GM20431 (cell line): Measurements from ENCODE around the gene SLC35G1.

Source experiments
- in situ Hi-C: fragments of 300-500 bp; cut with MseI, MboI; formaldehyde crosslinking; loops from one replicate; pipeline ENCODE4 v1.15.0; 2020; ENCODE audit warnings: low sequenced_read_pairs; ENCODE audit not compliant: unreplicated experiment

SLC35G1 gene, protein sequence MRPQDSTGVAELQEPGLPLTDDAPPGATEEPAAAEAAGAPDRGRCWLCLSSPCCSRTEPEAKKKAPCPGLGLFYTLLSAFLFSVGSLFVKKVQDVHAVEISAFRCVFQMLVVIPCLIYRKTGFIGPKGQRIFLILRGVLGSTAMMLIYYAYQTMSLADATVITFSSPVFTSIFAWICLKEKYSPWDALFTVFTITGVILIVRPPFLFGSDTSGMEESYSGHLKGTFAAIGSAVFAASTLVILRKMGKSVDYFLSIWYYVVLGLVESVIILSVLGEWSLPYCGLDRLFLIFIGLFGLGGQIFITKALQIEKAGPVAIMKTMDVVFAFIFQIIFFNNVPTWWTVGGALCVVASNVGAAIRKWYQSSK

DNA sequence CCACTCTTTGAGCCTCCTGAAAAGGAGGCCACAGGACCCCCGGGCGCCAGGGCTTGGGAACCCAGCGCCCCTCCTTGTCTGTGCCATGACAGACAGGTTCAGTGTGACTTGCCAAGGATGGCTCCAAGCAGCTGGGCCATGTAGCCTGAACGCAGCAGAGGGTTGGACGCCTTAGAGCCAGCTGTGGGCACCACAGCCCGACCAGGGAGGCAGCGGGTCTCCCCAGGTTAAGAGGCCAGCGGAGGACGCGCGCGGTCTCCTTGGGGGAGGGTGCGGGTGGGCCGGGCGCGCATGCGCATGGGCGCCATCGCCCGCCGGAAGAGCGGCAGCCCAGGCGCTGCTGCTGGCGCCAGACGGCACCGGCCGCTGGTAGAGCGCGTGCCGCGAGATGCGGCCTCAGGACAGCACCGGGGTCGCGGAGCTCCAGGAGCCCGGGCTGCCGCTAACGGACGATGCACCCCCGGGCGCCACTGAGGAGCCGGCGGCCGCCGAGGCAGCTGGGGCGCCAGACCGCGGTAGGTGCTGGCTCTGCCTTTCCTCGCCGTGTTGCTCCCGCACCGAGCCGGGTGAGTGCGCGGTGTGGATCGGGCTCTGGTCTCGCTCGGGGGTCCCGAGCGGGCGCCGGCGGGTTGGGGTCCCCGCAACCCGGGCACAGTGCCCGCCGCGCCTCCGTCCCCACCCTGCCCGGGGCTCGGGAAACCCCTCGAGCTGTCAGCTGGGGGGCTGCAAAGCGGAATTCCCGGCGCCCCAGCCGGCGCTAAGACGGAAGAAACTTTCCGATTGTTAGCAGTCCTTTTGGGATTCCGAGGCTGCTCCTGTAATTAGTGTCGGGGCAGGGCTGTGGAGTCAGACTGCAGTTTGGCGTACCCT is at the start of gene SLC35G1:
Gene SLC35G1 (plus strand): TSS at position 333 of the 870 bp plus-strand sequence. CDS start 56 bp downstream, at position 389.
- in situ Hi-C loops: no loop called here

DNA sequence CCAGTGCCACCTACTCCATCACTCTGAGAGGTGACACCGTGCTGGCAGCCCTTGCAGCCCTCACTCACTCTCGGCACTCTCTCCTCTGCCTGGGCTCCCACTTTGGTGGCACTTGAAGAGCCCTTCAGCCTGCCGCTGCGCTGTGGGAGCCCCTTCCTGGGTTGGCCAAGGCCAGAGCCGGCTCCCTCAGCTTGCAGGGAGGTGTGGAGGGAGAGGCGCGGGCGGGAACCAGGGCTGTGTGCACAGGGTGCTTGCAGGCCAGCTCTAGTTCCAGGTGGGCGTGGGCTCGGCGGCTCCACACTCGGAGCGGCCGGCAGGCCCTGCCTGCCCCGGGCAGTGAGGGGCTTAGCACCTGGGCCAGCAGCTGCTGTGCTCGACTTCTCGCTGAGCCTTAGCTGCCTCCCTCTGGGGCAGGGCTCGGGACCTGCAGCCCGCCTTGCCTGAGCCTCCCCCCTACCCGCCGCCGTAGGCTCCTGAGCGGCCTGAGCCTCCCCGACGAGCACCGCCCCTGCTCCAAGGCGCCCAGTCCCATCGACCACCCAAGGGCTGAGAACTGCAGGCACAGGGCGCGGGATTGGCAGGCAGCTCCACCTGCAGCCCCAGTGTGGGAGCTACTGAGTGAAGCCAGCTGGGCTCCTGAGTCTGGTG is 48.7 kb upstream of the SLC35G1 start:
- in situ Hi-C loops: no loop called here

DNA sequence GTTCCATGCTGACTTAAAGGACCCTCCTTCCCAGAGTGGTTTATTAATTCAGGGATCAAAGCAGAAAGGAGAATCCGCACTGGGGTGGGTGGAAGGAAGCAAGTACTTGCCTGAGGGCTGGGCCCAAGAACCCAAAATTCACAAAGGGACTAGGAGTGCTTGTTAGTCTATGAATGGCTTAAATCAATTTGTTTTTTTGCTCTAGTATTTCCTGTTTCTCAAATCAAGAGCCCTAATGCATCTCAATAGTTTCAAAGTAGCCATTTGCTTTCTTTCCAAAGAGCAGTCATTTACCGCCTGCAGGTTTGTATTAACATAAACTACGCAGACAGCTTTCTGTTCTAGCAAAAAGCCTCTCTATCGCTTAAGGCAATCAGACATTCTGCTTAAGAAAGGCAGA is 44.2 kb upstream of the SLC35G1 start:
- in situ Hi-C loops: no loop called here

DNA sequence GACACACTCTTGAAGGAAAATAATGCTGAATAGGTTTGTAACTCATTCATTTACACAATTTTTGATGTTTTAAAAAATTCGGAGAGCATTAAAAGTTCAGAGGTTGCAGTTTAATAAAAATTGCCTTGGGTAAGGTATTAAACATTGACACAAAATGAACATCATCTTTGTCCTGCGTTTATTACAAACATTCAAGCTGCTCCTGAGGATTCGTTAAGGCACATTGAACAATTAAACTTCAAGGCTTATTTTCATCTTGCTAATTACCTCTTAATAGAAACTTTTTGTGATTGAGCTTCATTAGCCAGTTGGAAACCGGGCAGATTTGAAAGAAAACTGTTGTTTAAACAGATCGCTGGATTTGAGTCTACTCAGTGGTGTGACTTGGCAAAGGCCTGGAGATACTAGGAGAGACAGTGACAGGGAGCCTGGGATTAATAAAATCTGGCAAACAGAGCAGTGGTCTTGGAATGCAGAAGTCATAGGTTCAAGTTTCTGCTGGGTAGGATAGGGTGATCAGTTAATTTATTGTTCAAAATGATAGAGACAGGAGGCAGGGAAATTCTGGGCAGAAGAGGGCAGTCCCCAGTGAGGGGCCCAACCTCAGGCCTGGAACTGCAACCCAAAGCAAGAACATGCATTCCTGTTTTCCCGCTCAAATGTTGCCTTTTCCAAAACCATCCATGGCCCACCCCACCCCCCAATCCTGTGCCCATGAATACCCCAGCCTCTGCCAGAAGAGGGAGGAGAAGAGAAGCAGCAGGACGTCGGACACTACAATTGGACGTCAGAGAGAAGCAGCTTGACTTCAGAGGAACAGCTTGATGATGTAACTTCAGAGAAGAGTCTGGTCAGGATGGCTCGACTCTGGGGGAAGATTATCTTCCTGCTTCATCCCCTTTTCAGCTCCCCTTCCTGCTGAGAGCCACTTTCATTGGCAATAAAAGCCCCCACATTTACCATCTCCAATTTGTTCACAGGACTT is 43.5 kb upstream of the SLC35G1 start:
- in situ Hi-C loops: no loop called here

DNA sequence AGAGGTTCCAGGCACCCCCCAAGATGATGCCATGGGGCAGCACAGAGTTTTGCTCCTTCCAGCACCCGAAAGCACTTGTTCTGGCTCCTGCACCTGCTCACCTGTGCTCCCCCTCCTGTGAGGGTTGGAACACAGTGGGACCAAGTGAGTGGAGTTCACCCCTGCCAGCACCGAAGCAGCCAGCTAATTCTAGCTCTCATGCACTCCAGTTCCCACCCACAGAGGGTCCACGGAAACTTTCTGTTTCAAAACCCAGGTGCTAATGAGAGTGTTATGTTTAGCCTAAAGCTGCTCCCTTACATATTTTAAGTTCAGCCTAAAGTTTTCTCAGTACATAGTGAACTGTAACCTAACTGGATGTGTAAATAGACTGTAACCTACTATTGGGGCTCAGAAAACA is 42.6 kb upstream of the SLC35G1 start:
- in situ Hi-C loops: no loop called here

DNA sequence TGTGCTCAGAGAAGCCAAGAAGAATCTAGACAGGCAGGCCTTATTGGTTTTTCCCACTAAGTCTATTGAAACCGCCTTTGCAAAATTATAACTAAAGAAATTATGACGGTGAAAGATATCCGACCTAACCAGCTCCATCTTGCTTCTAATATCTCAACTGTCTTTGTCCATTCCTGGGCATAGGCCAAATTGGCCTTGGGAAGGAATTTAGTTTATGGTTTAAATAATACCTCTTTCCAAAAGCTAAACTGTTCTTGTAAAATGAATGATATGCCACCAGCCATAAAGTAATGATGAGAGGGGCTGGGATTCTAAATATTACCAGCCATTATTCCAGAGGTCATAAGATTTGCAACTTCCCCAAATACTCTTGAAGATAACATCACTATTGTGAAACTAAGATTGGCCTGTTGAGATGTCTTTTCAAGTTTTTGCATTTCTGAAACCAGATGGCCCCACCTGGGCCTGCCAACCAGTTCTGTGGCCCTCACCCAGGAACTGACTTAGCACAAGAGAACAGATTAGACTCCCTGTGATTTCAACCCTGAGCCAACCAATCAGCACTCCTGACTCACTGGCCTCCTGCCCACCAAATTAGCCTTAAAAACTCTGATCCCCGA is 41.2 kb upstream of the SLC35G1 start:
- in situ Hi-C loops: no loop called here

DNA sequence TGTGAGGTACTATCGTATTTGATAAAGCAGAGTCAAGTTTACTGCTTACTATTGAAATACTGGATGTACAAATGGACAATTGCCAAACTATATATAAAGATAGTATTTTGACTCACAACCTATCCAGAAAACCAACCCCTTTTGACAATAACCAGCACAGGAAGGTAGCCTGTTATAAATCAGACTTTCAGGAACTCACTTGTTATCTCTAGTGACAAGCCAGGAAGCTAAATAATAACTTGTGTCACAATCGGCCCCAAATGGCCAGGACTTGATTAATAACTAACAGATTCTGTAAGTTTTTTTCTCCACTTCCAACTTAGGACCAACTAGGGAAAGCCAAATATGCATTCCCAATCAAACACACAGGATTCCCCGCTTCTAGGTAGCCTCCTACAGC is 38.8 kb upstream of the SLC35G1 start:
- in situ Hi-C loops: no loop called here

DNA sequence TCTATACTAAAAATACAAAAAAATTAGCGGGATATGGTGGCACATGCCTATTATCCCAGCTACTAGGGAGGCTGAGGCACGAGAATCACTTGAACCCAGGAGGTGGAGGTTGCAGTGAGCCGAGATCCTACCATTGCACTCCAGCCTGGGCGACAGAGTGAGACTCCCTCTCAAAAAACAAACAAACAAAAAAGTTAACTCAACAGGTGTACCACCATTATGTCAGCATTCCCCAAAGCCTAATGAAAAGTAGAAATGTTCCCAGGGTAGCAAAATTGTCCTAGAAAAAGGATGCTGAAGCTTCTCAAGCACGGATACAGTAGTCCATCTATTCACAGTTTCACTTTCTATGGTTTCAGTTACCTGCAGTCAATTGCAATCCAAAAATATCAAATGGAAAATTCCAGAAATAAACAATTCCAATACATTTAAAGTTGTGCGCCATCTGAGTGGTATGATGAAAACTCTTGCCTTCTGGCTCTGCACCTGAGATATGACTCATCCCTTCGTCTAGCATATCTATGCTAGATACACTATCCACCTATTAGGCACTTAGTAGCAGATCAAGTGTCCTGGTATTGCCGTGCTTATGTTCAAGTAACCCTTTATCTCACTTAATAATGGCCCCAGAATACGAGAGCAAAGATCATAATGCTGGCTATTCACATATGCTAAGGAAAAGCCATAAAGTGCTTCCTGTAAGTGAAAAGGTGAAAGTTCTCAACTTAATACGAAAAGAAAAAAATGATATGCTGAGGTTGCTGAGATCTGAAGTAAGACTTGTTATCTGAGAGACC is 37.2 kb upstream of the SLC35G1 start:
- in situ Hi-C loops: no loop called here

DNA sequence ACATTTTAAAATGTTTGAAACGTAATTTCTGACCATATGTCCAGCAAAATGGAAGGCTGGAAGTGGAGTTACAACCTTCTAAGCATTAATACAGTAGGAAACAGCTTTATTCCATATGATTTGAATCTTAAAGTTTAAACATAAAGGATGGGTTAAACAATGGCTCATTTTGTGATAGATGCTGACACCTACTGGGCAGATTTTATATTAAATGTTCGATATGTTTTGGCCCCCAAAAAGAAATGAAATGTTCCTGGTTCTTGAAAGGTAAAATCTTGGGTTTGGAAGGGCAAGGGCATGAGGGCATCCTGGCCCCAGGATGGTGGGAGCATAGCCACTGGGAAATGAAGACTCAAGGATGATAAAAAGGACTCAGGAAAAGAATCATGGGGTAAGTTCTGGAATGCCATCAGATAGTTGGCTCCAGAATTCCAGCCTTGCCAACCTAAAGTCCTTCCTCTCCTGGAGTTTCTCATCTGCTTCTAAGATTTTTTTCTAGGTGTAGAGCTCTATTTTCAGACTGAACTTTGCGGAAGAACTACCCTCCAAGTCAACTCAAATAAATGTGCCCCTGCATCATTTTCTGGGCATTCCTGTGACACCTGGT is 34.6 kb upstream of the SLC35G1 start:
- in situ Hi-C loops: no loop called here

DNA sequence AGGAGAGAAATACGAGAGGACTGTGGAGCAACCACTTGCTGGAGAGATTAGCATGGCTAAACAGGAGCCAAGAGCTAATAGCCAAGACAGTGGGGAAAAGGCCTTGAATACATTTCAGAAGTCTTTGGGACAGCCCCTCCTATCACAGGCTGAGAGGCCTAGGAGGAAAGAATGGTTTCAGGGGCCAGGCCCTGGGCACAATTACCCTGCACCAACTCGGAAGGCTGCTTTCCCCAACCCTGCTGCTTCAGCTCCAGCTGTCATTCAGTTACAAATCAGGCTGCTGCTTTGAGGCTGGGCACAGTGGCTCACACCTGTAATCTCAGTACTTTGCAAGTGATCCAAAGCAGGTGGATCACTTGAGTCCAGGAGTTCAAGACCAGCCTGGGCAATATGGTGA is 32.0 kb upstream of the SLC35G1 start:
- in situ Hi-C loops: no loop called here

DNA sequence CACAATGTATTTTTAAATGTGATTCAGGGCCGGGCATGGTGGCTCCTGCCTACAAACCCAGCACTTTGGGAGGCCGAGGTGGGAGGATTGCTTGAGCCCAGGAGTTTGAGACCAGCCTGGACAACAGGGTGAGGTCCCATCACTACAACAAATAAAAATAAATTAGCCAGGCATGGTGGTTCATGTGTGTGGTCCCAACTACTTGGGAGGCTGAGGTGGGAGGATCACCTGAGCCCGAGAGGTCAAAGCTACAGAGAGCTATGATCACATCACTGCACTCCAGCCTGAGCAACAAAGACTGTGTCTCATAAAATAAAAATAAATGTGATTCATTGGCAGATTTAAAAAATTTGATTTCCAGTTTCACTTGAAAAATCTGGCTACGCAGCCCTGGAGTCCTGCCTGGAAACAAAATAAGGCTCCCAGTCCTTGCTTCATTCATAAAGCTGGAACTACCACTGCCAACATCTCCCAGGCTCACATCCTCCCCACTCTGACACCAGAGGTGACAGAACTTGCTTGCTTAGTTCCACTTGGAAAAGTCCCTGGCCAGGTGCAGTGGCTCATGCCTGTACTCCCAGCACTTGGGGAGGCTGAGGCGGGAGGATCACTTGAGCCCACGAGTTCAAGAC is 27.9 kb upstream of the SLC35G1 start:
- in situ Hi-C loops: no loop called here

DNA sequence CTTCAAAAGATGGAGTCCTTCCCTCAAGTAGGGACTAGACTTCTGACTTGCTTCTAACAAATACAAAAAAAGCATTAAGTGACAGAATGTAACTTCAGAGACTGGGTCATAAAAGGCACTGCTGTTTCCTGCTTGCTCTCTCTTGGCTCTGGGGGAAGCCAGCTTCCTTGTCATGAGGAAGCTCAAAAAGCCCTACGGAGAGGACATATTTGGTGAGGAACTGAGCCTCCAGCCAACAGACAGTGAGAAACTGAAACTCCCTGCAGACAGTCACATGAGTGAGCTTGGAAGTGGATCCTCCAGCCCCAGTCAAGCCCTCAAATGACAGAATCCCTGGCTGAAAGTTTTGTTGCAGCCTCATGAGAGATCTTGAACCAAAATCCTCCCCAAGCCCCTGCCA is 26.3 kb upstream of the SLC35G1 start:
- in situ Hi-C loops: no loop called here

DNA sequence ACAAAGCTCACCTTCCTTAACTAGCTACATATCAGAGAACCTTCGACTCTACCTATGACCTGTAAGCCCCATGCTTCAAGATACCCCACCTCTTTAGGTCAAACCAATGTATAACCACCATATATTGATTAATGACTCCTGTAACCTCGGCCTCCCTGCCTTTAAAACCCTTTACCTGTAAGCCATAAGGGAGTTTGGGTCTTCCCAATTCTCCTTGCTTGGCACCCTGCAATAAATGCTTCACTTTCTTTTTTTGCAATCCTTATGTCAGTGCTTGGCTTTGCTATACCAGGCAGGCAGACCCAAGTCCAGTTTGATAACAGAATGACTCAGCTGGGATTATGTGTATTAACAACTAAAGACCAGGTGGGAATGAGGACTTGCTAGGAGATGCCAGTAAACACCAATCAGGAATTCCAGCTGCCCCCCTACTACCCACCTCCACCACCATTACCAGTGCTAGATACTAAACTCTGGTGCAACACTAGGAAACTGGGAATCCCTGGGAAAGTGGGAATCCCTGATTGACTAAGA is 22.0 kb upstream of the SLC35G1 start:
- in situ Hi-C loops: no loop called here

DNA sequence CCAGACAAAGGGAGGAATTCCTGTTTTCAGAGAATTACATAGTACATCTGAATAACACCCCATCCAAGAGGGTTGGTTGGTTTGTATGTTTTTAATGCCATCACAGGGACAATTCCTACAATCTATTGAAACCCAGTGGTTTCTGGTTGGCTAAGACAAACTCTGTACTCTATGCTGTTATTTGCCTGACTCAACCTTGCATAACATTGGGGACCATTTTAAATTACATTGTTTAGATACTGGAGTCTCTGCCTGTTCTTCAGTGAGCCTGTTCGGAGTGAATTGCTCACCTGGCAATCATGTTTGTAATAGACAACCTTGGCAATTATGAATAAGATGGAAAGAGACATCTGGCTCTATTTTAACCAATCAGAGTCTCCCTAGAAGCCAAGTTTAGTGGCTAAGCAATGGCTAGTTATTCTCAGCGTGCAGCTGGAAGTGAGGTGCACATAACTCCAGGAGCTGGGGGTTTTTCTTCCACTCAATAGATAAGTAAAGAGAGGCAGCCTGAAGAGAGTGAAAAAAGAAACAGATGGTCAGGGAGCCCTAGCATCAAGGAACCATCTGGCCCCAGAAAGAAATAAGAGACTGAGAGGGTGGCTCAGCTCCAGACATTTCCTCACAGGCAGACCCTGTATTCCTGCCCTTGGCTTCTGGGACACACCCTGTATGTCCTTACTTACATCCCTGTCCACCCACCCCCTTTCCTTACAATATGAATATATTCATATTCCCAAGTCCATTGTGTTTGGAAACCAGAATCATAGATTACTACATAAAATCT is 21.2 kb upstream of the SLC35G1 start:
- in situ Hi-C loops: no loop called here

DNA sequence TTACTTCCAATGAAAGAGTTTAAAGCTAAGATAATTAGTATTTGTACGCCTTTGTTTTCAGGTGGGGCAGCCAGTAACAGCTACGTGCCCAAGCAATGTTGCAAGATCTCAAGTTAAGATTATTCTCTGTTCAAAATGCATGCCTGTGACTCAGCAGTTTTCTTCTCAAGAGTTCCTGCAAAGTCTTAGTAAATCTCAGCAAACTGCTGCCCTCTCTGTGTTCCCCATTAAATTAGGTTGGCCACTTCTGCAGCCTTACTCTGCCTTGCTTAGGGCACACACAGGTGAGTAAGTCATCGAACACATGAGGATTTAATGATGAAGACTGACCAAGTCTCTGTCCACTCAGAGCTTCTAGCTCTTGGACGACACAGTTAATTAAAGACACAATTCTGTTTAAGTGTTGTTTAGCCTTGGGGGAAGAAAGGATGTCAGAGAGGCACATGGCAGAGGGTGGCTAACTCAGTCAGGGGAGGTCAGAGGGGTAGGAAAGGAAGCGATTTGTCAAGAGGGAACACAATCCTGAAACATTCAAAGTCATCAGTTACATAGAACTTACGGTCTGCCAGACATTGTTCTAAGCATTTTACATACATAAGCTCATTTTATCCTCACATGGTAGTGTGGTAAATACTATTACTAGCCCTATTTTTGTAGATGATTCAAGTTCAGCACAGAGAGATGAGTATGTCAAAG is 20.2 kb upstream of the SLC35G1 start:
- in situ Hi-C loops: no loop called here
